ENCODE measurements around the gene FOXRED2. TPM values are rescaled to one million over a fixed set of nuclear protein-coding genes. Genes with fewer than 3 reads are reported as not detected.
A peak's percentile ranks its signal among the peaks of the same experiment; 100 is the strongest.

The FOXRED2 gene
- total and polyA plus RNA-seq, 2 of the 8 experiments (the other 6 are each of a cell fraction or from before 2014, with no cell fraction given), result 11.5 to 27.8 TPM

DNA sequence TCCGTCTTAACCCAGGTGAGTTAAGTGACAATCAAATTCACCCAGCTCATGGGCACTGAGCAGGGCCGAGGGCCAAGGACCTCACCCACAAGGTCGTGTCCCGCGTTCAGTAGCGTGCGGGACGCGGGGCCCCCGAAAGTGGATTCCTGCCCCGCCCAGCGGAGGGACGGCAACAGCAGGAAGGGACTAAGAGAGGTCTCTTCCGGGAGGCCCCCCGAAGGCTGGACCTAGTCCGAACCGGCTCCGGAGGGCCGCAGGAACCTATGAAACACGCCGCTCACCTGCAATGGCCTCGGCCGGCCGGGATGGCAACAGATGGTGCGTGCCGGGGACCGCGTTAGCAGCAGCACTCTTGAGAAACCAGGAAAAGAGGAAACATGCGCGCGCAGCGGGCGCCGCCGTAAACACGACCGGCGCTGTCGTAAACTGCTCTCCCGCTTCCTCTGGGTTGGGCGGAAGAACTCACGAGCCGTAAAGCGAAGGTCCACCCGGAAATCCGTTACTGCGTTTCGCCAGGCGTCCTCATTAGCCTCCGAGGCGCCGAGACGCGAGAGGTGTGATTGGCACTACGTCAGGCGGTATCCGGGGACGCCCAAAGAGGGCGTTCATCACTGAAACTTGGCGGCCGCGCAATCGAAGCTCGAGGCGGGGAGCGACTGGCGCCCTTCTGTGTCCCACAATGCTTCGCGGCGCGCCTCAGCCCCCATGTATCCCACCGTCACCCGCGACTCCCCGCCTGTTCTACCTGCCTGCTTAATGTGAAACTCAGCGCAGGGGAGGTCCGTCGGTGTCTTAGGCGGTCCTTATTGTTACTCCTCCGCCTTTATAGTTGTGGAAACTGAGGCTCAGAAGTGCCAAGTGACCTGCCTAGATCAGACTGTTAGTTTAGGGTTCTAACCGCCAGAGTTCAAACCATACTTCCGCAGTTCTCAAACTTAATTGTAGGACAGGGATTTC is 22.2 kb upstream of the FOXRED2 start, which contains the start of gene EIF3D:
Gene EIF3D (minus strand): TSS at position 372 of the 957 bp plus-strand sequence. CDS start 3,045 bp downstream, outside the sequence.
- FAIRE-seq, result peak; percentile 76
- TF ChIP-seq SRF (IDR thresholded peaks at IDR 0.05; ENCODE audit: low read depth, low read length) (no peak), PHF8 (conservative IDR thresholded peaks at IDR 0.05; ENCODE audit: low read depth, low read length) (peak; percentile 88), CREB1 (IDR thresholded peaks at IDR 0.05) (peak; percentile 85), FOSL1 (IDR thresholded peaks at IDR 0.05; ENCODE audit: insufficient read depth, low read depth, low read length) (no peak), SIN3A (conservative IDR thresholded peaks at IDR 0.05 in 1 of 2, IDR thresholded peaks at IDR 0.05 in 1 of 2; ENCODE audit: low read depth in 1 of 2, low read length in 2 of 2) (peak in 1 of 2 experiments; percentile 85; a peak in 2 of 4 replicates), GABPA (IDR thresholded peaks at IDR 0.05; ENCODE audit: borderline replicate concordance, insufficient read depth, low read length) (peak; percentile 57; the same call in 1 of the 2 replicates), SP1 (IDR thresholded peaks at IDR 0.05; ENCODE audit: low read depth, low read length) (0 out of 2 replicates have a peak, but pooled peaks have one; percentile 13), POU5F1 (IDR thresholded peaks at IDR 0.05; ENCODE audit: low read depth, low read length) (no peak), SP4 (IDR thresholded peaks at IDR 0.05; ENCODE audit: low read length) (no peak; the same call in 1 of the 2 replicates), MAFK (IDR thresholded peaks at IDR 0.05; ENCODE audit: low read depth, low read length) (no peak), JUND (IDR thresholded peaks at IDR 0.05; ENCODE audit: low read length) (peak; percentile 32; the same call in 1 of the 2 replicates)

More for the DNA sequence above, 22.2 kb upstream of the FOXRED2 start, which contains the start of gene EIF3D:
- H3K56ac ChIP-seq (replicated peaks; ENCODE audit: insufficient read length, low read depth, low read length), result peak within 1 kb of the TSS; percentile 33
- DNase-seq (ENCODE audit: low read depth in 1 of 2, low spot score in 2 of 2), result peak; percentile 98 to 99
- H4K20me1 ChIP-seq (replicated peaks in 1 of 2; ENCODE audit: control insufficient read depth in 1 of 2, insufficient read depth in 2 of 2, low read length in 2 of 2), result no peaks in the 10 kb centered on the region
- peak within 1 kb of the TSS; percentile 96; the same call in 1 of the 2 replicates for H4K8ac ChIP-seq (ENCODE audit: extremely low read depth, insufficient read depth, low read length)
- H2AK5ac ChIP-seq (ENCODE audit: low read depth, low read length), result no peak within 1 kb of the TSS
- no peak within 1 kb of the TSS for H3K23ac ChIP-seq (ENCODE audit: insufficient read length)
- peak within 1 kb of the TSS; percentile 41 for H2BK5ac ChIP-seq (ENCODE audit: low read depth, low read length)
- ChIA-PET CTCF (ENCODE audit: partially characterized antibody) (interaction anchor here (0.9 to 1.2 kb wide), 5 partner anchors 20 to 327 kb away, joined by 3 to 4 read pairs (median 3); no protein-coding TSS in a partner anchor), POLR2A (ENCODE audit: partially characterized antibody) (interaction anchor here (0.5 to 3.9 kb wide), 21 partner anchors 8 to 1001 kb away, joined by 3 to 33 read pairs (median 4); partner anchors contain the start of genes FOXRED2 and IFT27)
- H3K27me3 ChIP-seq (replicated peaks in 1 of 4; ENCODE audit: control insufficient read depth in 3 of 4, extremely low read depth in 1 of 4, insufficient read depth in 3 of 4, low read length in 3 of 4), result no peaks in the 10 kb centered on the region
- H4K91ac ChIP-seq (replicated peaks; ENCODE audit: insufficient read length, low read length), result peak within 1 kb of the TSS; percentile 40
- H3K36me3 ChIP-seq (ENCODE audit: control insufficient read depth in 2 of 4, insufficient read depth in 4 of 4, low read length in 3 of 4), result peaks cover 8 to 30% (median 22%) of the 10 kb centered on the region in 4 experiments
- H3K23me2 ChIP-seq (ENCODE audit: low read depth, low read length), result peaks cover 8% of the 10 kb centered on the region; the same call in 1 of the 2 replicates
- peak within 1 kb of the TSS; percentile 65 for H4K5ac ChIP-seq (ENCODE audit: insufficient read length, low read depth, low read length)
- H3K4ac ChIP-seq (replicated peaks; ENCODE audit: insufficient read length, low read depth, low read length), result no peak within 1 kb of the TSS
- no peak within 1 kb of the TSS for H2BK120ac ChIP-seq (replicated peaks; ENCODE audit: low read depth, low read length)
- H3K79me1 ChIP-seq (ENCODE audit: low read depth, low read length), result peaks cover 2% of the 10 kb centered on the region; the same call in 1 of the 2 replicates
- H3K14ac ChIP-seq (ENCODE audit: insufficient read length), result no peak within 1 kb of the TSS
- no peak within 1 kb of the TSS for H2BK20ac ChIP-seq (ENCODE audit: low read length)
- peaks cover 11 to 27% of the 10 kb centered on the region in 2 experiments for H3K79me2 ChIP-seq (ENCODE audit: control insufficient read depth in 1 of 2, insufficient read depth in 2 of 2, low read length in 2 of 2)
- H3K18ac ChIP-seq (ENCODE audit: extremely low read depth, low read length), result peak within 1 kb of the TSS; percentile 95
- H3K4me2 ChIP-seq (ENCODE audit: insufficient read depth in 1 of 2, low read depth in 2 of 2, low read length in 2 of 2), result peak within 1 kb of the TSS; percentile 71 to 76
- H3K9me3 ChIP-seq (ENCODE audit: insufficient read depth in 2 of 2, low read depth in 1 of 2, low read length in 1 of 2), result no peaks in the 10 kb centered on the region
- peak within 1 kb of the TSS; percentile 80 for H3K27ac ChIP-seq (ENCODE audit: low read depth, low read length)
- peak within 1 kb of the TSS; percentile 55; the same call in 1 of the 2 replicates for H2BK12ac ChIP-seq (ENCODE audit: low read depth, low read length)
- H2BK15ac ChIP-seq (ENCODE audit: low read length), result no peak within 1 kb of the TSS
- H3K9ac ChIP-seq (replicated peaks in 1 of 4; ENCODE audit: extremely low read depth in 1 of 4, low read depth in 3 of 4, low read length in 3 of 4), result peak within 1 kb of the TSS; percentile 84 to 94 (median 91)
- H3K4me3 ChIP-seq (ENCODE audit: extremely low read depth in 1 of 4, insufficient read depth in 2 of 4, low read depth in 3 of 4, low read length in 4 of 4), result peak within 1 kb of the TSS; percentile 91 to 98 (median 94)
- 2% methylated on average over 82 of the region's 82 CpGs; no CpG with 5 or more reads in 1 of the 2 experiments for WGBS, 2 experiments (ENCODE audit: extremely low coverage in 1 of 2, insufficient coverage in 1 of 2, insufficient read length in 1 of 2, insufficient replicate concordance in 2 of 2, low coverage in 1 of 2, low lambda C conversion rate in 2 of 2, missing lambda C conversion rate in 1 of 2)
- H2AFZ ChIP-seq (ENCODE audit: low read length), result no peak within 1 kb of the TSS
- H3K4me1 ChIP-seq (replicated peaks in 1 of 4; ENCODE audit: control insufficient read depth in 3 of 4, insufficient read depth in 4 of 4, low read length in 3 of 4), result no peaks in the 10 kb centered on the region; a peak in 1 of 7 replicates
